ENCODE results near the gene KIAA1549.

- TF ChIP-seq CTCF (IDR thresholded peaks at IDR 0.05): no peak
- no peak for TF ChIP-seq POLR2A (IDR thresholded peaks at IDR 0.05)
These were observed 113.4 kb downstream of the KIAA1549 start for GRCh38 chr7:138867744-138868143.
